HPDE6-E6E7 (cell line): Measurements from ENCODE around the gene ZNF792.
"Not testable (repeated sequence)": the region's sequence is repeated elsewhere in the genome, so short reads cannot be mapped to it uniquely, and the experiment has no call there.

Experiments used
- DNase-seq: peaks from one replicate; pipeline ENCODE4 v3.0.0; 2011; ENCODE audit warnings: missing footprints; ENCODE audit errors: extremely low spot score

Gene ZNF792

DNA sequence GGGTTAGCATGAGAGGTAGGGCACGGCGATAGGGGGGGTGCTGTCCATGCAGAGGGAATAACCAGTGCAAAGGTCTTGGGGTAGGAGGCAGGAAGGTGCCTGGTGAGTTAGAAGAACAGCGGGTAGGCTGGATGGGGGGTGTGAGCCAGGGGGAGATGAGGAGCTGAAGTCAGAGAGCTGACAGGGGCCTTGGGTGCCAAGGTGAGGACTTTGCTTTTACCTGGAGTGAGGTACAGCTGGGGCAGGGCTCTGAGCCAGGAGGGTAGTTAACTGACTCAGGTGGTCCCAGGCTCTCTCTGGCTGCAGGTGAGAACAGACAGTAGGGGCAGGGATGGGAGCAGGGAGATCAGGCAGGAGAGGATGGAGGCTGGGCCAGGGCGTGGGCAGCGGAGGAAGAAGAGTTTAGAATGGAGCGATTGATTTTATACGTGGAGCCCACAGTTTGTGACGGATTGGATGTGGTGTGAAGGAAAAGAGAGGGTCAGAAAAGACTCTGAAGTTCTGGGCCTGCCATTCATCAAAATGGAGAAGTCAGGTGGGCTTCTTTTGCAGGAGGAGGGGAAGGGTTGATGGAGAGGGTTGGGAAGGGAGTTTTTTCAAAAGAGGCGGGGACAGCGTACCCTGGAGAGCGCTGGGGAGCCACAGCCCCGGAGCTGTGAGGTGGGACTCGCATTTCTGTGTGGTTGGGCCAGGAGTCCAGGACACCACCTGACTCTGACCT, 34.9 kb upstream of the ZNF792 start:
- no peak for DNase-seq

DNA sequence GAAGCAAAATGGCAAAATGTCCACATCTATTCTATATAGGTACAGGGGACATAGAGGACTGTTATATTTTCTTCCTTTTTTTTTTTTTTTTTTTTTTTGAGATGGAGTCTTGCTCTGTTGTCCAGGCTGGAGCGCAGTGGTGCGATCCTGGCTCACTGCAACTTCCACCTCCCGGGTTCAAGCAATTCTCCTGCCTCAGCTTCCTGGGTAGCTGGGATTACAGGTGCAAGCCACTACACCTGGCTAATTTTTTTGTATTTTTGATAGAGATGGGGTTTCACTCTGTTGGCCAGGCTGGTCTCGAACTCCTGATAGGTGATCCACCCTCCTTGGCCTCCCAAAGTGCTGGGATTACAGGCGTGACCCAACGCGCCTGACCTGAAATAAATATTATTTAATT, 34.2 kb upstream of the ZNF792 start:
- DNase-seq, result not testable (repeated sequence)

DNA sequence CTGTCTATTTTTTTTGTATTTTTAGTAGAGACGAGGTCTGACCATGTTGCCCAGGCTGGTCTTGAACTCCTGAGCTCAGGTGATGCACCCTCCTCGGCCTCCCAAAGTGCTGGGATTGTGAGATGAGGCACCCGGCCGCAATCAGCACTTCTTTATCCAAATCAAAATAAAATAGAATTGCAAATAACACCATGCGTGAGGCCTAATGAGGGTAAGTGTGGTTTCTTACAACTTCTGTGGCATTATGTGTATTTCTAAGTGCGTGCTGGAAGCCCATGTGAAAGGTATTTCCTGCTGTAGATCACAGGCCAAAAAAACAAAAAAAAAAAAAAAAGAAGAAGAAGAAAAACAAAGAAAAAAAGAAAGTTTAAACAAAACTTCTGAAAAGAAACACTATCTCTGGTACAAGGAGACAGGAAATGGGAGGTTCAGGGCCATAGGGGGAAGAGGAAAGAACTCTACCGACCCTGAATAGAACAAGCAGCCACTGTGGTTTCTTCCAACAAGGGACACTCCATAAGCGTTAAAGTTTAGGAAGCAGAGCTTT, 33.1 kb upstream of the ZNF792 start:
- no peak for DNase-seq

DNA sequence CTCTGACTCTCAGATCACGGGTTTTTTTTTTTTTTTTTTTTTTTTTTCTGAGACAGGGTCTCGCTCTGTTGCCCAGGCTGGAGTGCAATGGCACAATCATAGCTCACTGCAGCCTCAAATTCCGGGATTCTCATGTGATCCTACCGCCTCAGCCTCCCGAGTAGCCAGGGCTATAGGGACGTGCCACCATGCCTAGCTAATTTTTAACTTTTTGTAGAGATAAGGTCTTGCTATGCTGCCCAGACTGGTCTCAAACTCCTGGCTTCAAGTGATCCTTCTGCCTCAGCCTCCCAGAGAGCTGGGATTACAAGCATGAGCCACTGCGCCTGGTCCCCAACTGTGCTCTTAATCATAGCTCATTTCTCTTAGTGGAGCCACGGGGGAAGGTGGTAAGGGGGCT, 31.5 kb upstream of the ZNF792 start:
- DNase-seq, result no peak

DNA sequence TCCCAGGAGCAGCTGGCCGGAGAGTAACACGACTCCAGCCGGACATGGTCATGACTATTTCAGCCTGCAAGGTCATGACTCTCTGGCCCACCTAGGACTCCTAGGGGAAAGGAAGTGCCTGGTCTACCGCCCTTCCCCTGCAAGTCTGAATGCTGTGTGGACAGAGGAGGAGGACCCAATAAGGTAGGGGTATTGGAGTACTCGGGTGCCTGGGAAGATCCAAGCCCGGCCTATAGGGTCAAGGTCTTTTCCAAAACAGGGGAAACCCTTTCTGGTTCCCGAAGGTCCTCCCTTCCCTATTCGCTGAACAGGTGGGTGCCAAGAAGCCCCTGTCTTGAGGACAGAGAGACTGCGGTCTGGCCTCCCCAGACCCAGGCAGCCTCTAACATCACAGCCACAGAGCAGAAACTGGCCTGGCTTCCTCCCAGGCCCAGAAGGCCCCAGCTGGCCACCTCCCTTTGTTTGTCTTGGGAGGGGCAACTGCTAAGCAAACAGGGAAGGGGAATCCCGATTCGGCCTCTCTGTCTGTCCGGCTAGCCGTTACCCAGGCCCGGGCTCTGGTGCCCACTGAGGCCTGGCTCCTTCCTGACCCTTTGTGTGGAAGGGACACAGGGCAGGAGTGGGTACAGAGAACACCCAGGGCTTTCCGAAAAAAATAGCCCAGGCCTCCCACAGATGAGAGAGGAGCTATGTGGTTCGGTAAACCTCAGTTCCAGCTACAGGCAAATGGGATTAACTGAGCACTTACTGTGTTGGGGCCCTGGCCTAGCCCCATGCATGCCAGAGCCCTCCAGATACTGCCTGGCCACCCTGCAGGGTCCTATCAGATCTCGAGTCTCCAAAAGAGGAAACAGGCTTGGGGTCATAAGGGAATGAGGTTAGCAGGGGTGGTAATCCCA, 30.9 kb upstream of the ZNF792 start:
- DNase-seq, result no peak

DNA sequence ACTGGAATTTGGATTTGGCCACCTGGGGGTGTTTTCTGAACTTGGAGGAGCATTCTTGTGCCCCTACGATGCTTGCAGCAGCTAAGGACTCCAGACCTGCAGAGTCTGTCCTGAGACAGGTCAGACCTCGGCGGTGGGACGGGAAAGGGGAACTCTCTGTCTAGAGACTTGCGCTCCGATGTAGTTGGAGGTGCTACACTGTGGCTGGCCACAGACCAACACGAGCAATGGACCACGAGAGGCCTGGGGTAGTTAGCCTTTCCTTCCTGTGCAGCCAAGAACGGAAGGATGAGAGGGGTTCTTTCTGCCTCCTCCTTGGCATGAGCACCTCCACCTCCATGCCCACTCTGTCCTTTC, 30.2 kb upstream of the ZNF792 start:
- DNase-seq, result no peak

DNA sequence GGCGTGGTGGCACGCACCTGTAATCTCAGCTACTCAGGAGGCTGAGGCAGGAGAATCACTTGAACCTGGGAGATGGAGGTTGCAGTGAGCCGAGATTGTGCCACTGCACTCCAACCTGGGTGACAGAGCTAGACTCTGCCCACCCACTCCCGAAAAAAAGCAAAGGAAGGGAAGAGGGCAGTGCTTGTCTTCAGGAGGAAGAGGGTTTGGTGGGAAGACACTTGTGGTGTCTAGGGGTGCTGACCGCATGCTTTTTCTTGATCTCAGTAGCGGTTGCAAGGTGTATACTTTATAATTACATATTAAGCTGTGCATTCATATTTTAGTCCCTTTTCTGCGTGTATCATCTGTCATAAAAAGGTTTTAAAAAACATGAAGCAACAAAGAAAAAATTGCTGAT, 28.6 kb upstream of the ZNF792 start:
- DNase-seq, result not testable (repeated sequence)

DNA sequence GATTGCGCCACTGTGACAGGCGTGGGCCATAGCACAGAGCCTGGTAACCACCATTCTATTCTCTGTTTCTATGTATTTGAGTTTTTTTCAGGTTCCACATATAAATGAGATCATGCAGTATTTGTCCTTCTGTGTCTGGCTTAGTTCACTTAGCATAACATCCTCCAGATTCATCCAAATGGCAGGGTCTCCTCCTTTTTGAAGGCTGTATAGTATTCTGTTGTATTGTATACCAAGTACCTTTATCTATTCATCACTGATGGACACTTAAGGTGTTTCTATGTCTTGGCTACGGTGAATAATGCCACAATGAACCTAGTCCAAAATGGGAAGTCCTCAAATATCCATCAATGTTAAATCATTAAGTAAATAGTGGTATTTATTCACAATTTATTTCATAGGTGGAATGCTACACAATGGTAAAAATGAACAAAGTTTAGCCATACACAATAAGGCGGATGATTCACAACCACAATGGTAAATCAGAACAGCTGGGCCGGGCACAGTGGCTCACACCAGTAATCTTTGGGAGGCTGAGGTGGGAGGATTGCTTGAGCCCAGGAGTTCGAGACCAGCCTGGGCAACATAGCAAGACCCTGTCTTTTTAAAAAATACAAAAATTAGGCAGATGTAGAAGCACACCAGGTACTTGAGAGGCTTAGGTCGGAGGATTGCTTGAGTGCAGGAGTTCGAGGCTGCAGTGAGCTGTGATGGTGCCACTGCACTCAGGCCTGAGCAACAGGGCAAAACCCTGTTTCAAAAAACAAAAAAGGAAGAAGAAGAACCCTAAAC, 27.7 kb upstream of the ZNF792 start:
- DNase-seq, result no peak

DNA sequence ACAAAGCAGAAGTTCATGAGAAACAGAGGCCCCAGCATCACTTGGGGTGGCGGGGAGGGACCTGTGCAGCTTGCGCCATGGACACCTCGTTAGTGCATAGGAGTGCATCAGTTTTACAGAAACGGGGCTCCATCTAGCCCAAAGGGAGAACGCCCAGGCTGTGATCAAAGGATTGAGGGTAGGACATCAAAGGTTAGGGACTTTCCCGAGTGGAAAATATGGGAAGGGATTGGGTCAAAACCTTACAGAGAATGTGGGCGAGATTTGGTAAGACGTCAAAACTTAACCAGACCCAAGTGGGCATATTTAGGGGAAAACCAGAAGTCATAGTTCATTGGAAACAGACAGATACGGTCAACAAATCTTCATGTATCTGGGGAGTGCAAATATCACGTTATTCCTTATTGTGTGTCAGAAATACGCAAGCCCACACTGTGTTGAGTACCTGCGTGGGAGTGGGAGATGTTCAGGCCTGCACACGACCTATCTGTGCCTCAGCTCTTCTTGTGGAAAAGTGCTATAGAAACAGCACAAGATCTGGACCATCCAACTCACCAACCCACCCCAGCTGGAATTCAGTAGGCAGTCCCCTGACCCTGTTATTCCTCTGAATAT, 26.7 kb upstream of the ZNF792 start:
- DNase-seq, result no peak

DNA sequence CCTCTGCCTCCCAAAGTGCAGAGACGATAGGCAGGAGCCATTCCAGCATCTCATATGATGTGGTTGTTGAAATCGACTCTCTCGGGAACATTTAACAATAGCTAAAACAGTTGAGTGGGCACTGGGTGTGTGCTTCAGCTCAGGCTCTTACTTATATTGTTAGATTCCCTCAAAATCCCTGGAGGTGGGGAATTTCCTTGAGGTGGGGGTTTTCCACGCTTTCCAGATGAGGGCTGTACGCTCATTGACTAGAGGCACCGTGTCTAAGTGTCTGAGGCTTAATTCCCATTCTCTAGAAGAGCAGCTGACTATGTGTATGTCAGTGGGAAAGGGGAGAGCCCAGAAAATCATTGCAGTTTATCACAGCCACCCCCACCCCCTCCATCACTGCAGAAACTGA, 25.3 kb upstream of the ZNF792 start:
- no peak for DNase-seq

DNA sequence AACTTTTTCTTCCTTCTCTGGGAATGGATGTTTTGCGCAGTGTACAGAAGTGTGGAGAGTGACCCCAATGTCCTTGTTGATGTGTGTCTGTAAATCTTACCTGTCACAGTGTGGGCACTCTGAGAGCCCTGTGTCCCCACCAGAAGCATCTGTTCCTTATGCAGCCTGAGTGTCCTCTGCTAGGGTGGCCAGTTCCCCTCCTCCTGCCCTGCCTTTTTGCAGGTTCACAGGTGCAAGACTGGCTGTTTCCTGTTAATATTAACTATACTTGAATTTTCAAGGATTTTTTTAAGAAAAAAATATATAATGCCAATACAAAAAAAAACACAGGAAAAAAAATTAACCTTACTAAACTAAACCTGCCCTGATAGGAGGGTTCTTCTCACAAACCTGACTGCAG, 24.1 kb upstream of the ZNF792 start:
- DNase-seq, result no peak

DNA sequence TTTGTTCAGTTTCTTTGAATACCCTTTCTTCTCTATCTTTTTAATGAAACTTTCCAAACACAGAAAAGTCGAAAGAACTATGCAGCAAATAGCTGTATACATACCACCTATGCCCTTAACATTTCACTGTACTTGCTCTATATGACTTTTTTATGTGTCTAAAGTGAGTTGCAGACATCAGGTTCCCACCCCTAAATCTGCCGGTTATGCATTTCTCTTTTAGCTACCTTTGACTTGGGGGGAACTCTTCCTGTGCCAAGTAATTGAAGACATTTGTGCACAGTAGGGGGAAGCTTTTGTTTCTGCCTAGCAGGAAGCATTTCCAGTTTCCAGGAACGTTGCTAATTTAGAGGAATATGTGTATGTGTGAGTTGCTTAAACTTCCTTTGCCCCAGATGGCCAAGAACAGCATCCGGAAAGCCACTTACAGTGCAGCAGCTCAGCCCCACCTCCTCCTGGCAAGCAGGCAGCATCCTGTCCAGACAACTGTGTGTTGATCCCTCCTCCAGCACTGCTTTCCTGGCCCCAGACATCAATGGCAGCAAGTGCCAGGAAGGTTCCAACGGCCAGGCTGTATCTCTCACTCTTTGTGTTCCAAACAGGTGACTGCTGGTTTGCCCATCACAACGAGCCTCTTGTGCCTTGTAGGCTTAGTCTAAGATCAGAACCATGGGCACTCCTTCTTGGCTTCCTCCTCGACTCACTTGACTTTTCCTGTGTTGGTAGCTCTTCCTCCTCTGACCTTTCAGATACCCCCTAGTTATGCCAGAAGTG, 21.4 kb upstream of the ZNF792 start:
- DNase-seq, result no peak

DNA sequence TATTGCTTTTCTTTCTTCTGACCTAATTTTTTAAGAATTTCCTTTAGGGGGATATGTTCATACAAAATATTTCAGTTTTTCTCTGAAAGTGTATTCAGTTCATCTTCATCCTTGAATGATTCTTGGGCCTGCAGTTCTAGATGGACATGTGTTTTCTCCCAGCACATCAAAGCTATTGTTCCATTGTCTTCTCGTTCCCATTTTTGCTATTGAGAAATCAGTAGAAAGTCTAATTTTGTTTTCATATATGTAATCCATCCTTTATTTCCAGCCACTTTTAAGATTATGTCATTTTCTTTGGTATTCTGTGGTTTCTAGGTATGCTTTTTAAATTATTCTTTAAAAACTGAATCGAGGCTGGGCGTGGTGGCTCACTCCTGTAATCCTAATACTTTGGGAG, 20.3 kb upstream of the ZNF792 start:
- DNase-seq, result no peak

DNA sequence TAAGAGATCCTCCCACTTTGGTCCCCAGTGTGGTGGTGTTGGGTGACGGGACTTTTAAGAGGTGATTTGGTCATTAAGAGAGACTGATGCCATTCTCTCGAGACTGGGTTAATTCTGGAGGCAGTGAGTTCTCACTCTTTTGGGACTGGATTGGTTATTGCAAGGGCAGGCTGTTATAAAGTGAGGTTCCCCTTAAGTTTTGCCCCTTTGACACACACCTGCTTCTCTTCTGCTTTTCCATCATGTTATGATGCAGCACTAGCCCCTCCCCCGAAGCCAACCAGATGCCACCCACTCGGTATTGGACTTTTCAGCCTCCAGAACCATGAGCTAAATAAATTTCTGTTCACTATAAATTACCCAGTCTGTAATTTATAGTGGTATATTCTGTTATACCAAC, 19.8 kb upstream of the ZNF792 start:
- DNase-seq, result no peak

DNA sequence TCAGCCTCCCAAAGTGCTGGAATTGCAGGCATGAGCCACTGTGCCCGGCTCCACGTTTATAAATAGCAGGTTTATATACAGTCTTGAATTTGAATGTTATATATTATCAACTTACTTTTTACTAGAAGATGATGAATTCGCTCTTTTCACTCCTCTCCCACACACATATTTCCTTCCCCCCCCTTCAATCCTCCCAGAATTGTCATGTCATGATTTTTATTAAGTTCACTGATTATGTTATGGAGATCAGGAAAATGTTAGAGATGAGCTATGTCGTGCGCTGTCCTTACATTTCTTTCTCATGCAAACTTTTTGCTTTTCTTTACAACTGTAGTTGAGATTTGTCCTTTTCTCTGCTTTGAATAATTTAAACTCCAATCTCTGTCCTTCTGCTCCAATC, 18.2 kb upstream of the ZNF792 start:
- no peak for DNase-seq

DNA sequence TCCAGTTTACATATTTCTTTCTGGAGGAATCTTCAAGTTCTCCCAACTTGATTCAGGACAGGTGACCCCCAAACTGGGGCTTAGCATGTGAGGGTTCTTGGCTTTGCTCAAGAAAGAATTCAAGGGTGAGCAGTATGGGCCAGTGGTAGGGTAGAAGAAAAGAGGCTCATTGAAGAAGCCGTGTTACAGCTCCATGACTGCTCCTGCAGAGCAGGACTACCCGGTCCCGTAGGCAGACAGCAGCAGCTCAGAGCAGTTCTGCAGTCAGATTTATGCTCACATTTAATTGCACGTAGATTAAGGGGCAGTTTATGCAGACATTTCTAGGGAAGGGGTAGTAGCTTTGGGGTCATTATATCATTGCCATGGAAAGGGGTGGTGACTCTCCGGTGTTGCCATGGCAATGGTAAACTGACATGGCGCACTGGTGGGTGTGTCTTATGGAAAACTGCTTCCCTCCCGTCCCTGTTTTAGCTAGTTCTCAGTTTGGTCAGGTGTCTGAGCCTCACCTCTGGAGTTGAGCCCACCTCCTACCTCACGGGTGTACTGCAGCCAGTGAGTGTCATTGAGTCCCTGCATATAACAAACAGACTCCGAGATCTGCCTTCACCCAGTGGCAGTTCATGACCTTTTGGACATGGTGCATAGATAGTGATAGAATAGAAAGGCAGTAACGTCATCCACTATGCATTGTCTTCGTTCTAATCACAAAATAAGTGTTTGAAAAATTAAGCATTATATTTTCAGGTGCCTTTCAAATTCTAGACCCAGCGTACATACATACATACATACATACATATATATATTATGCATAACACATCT, 16.0 kb upstream of the ZNF792 start:
- no peak for DNase-seq

DNA sequence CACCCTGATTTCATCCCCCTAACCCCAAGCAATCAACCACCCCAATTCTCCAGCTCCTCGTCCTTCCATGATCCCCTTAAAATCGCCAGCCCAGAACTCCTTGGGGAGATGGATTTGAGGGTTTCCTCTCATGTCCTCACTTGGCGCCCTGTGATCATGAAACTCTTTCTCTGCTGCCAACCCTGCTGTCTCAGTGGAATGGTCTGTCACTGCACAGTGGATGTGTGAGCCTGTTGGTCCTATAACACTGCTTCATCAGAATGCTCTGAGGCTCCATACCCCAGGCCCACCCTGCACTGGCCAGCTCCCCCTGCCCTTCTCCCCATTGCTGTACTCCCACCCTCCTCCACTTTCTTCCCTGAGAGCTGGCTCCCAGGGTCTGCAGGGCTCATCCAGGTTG, 12.6 kb upstream of the ZNF792 start:
- DNase-seq, result no peak

DNA sequence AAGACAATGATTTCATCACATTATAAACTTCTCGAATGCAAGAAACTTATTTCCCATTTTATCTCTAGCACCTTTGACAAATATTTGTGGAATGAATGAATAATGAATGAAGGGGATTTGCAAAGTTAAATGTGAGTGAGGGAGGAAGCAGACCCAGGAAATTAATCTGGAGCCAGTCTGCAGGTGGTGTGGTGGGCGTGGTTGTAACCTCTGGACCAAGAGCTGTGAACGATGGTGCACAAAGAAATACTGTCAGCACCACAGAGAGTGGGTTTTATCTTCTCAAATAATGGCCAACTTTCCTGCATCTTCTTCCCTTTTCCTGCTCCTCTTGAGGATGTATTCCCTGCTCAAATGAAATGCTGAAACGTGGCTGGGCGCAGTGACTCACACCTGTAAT, 11.0 kb upstream of the ZNF792 start:
- no peak for DNase-seq

DNA sequence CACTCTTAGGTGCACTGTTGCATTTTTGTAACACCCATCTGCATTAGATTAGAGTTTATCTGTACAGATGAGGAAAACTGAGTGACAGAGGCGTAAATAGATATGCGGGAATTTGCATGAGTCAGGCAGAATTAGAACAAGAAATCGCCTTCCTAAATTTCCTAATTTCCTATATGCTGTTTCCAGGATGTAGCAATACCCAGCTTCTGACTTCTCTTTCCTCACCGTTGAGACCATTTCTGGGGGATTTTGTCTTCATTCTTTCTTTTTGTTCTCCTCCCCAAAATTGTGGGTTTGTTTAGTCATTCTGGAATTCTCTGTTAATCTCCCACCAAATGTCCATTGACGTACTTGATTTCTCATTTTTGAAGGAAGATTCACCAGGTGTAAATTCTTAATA, 10.6 kb upstream of the ZNF792 start:
- DNase-seq, result no peak

DNA sequence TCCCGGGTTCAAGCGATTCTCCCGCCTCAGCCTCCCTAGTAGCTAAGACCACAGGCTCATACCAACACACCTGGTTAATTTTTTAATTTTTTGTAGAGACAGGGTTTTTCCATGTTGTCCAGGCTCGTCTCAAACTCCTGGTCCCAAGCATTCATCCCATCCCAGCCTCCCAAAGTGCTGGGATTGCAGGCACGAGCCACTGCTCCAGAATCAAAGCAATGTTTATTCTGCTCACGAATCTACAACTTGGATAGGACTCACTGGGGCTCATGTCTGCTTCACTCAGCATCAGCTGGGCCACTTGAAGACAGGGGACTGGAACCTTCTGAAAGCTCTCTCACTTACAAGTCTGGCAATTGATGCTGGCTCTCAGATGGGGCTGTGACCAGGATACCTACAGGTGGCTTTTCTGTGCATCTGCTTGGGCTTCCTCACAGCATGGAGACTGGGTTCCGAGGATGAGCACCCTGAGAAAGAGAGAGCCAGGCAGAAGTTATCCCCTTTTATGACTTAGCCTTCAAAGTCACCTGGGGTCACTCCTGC, 8.2 kb upstream of the ZNF792 start:
- no peak for DNase-seq
